Rectal smooth muscle tissue (tissue), 1 donor: ENCODE results near the gene PHF5A.
"Not testable (repeated sequence)": the region's sequence is repeated elsewhere in the genome, so short reads cannot be mapped to it uniquely, and the experiment has no call there.

Experiments used
- H3K27ac ChIP-seq: one replicate; pipeline ENCODE4 v1.7.0; 2013; ENCODE audit warnings: low read depth, low read length, inconsistent platforms
- H3K27me3 ChIP-seq: one replicate; pipeline ENCODE4 v1.7.0; 2013; ENCODE audit warnings: low read length; ENCODE audit not compliant: control insufficient read depth, insufficient read depth
- H3K36me3 ChIP-seq: one replicate; pipeline ENCODE4 v1.7.0; 2013; ENCODE audit warnings: low read length; ENCODE audit not compliant: control insufficient read depth, insufficient read depth
- H3K4me1 ChIP-seq: one replicate; pipeline ENCODE4 v1.7.0; 2013; ENCODE audit warnings: low read length; ENCODE audit not compliant: control insufficient read depth, insufficient read depth
- H3K4me3 ChIP-seq: one replicate; pipeline ENCODE4 v1.7.0; 2013; ENCODE audit warnings: low read length
- H3K9ac ChIP-seq: one replicate; pipeline ENCODE4 v1.7.0; 2013; ENCODE audit warnings: low read length

The PHF5A gene

DNA sequence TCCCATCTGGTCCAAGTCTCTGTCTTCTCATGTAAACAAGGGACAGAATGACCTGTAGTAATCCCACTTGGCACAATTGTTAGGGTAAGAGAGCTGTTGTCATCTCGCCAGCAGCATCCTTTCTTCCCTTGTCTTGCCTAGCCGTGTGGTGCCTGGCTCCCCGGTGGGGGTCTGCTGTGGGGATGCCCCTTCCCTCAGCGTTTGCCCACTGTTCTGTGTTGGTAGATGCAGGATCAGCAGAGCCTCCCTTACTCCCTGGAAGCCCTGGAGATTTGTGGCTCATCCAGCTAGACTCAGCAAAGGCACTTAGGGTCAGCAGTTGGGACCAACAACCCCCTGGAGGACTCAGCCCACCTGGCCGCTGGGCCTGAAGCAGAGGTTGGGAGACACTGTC, 13.4 kb upstream of the PHF5A start:
- Histone ChIP-seq H3K36me3 (no peaks in the 10 kb centered on the region), H3K27me3 (no peaks in the 10 kb centered on the region), H3K9ac (no peak overlapping the region), H3K27ac (peak overlapping the region; percentile 45), H3K4me3 (no peak overlapping the region), H3K4me1 (peaks cover 32% of the 10 kb centered on the region)

GRCh38 chr22:41481131-41481830, 12.8 kb upstream of the PHF5A start:
- H3K27ac ChIP-seq = peak overlapping the region; percentile 45
- H3K9ac ChIP-seq = no peak overlapping the region
- H3K4me1 ChIP-seq = peaks cover 32% of the 10 kb centered on the region
- no peaks in the 10 kb centered on the region for H3K36me3 ChIP-seq
- H3K4me3 ChIP-seq = no peak overlapping the region
- H3K27me3 ChIP-seq = no peaks in the 10 kb centered on the region

DNA sequence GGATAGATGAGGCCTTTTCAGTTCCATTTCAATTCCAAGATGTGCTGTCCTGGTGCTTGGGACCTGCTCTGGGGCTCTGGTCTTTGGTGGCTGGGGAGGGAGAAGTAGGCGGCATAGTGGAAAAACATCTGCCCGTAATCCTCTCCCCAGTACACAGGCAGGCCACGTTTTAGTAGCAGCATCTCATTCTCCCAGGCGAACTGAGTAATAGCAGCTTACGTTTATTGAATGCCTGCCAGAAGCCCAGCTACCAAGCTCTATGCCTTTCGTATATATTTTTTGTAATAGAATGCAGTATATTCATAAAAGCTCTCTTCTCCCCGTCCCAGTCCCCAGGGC, 11.9 kb upstream of the PHF5A start:
- Histone ChIP-seq H3K9ac (no peak overlapping the region), H3K4me3 (no peak overlapping the region), H3K4me1 (peaks cover 32% of the 10 kb centered on the region), H3K27me3 (no peaks in the 10 kb centered on the region), H3K27ac (peak overlapping the region; percentile 45), H3K36me3 (no peaks in the 10 kb centered on the region)

GRCh38 chr22:41479671-41480396, 11.3 kb upstream of the PHF5A start:
- no peak overlapping the region for H3K9ac ChIP-seq
- H3K27me3 ChIP-seq = no peaks in the 10 kb centered on the region
- no peaks in the 10 kb centered on the region for H3K36me3 ChIP-seq
- peak overlapping the region; percentile 45 for H3K27ac ChIP-seq
- H3K4me1 ChIP-seq = peaks cover 32% of the 10 kb centered on the region
- H3K4me3 ChIP-seq = no peak overlapping the region

- Histone ChIP-seq H3K4me3 (no peak overlapping the region), H3K4me1 (peaks cover 32% of the 10 kb centered on the region), H3K27ac (no peak overlapping the region), H3K27me3 (no peaks in the 10 kb centered on the region), H3K36me3 (no peaks in the 10 kb centered on the region), H3K9ac (no peak overlapping the region)
These were observed 10.5 kb upstream of the PHF5A start for GRCh38 chr22:41478891-41479521.

DNA sequence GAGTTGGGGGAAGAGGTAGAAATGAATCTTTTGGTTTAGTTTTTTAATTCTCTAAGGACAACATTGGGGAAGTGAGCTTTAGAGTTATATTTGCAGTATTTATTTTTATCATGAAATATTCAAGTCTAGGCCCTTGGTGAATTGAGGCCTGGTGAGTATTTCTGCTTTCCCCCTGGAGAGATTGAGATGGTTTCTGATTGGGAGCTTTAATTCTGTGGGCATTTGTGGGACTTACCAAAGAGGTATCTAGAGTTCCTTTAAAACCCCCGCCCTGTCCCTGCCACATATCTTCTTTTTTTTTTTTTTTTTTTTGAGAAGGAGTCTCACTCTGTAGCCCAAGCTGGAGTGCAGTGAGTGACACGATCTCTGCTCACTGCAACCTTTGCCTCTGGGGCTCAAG, 10.0 kb upstream of the PHF5A start:
- Histone ChIP-seq H3K27me3 (no peaks in the 10 kb centered on the region), H3K36me3 (no peaks in the 10 kb centered on the region), H3K9ac (no peak overlapping the region), H3K4me1 (peaks cover 32% of the 10 kb centered on the region), H3K27ac (no peak overlapping the region), H3K4me3 (no peak overlapping the region)

DNA sequence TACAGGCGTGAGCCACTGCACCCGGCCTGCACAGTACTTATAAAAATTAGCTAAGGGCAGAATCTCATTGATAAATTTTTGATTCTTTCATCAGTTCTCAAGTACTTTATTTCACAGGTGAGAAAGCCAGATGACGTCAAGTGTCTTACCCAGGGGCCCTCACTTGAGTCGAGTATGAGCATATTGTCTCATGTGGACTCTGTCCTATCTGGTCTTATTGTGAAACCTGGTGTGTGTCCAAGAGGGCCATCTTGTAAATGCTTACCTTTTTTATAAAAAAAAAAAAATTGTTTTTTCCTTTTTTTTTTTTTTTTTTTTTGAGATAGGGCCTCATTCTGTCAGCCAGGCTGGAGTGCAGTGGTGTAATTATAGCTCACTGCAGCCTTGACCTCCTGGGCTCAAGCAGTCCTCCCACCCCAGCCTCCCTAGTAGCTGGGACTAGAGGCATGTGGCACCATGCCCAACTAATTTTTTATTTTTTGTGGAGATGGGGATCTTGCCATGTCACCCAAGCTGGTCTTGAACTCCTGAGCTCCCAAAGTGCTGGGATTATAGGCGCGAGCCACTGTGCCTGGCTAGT, 6.5 kb upstream of the PHF5A start:
- H3K4me1 ChIP-seq = peaks cover 13% of the 10 kb centered on the region
- H3K27ac ChIP-seq = no peak overlapping the region

GRCh38 chr22:41471568-41471967, 3.1 kb upstream of the PHF5A start:
- Histone ChIP-seq H3K9ac (no peak overlapping the region), H3K4me1 (peaks cover 11% of the 10 kb centered on the region), H3K27me3 (no peaks in the 10 kb centered on the region), H3K36me3 (peaks cover 11% of the 10 kb centered on the region), H3K27ac (no peak overlapping the region), H3K4me3 (no peak overlapping the region)

More for the DNA sequence above, 6.5 kb upstream of the PHF5A start:
- no peak overlapping the region for H3K9ac ChIP-seq
- H3K36me3 ChIP-seq = peaks cover 4% of the 10 kb centered on the region
- H3K4me3 ChIP-seq = no peak overlapping the region
- no peaks in the 10 kb centered on the region for H3K27me3 ChIP-seq

GRCh38 chr22:41470886-41471285, 2.4 kb upstream of the PHF5A start:
- H3K27ac ChIP-seq = no peak overlapping the region

DNA sequence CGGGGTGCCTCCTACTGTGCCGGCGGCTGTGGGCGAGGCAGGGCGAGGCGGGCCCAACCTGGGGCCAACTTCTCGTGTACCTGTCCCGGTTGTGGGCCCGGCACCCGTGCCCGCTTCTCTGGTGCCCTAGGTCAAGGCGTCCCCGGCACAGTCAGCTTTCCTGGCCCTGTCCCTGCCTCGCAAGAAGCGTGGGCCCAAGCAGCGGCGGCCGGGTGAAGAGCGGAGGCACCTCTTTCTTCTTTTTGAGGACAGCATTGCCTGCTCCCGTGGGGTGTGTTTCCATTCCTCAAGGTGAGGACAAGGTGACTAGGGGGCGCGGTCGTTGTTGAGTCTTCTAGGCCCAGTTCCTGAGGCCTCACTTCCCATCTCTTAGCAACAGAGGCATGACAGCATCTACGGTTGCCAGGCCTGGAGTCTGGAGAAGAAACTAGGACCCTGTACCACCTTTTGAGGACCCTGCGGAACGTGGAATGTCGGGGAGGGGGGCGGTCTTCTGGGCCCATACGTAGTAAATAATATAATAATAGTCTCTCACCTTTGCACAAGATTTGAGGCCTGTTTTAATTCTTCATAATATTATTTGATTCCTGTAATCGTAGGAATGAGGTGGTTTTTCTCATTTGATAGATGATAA, 843 bp upstream of the PHF5A start:
- Histone ChIP-seq H3K4me3 (peak overlapping the region; percentile 93), H3K4me1 (peaks cover 11% of the 10 kb centered on the region), H3K9ac (peak overlapping the region; percentile 88), H3K36me3 (peaks cover 21% of the 10 kb centered on the region), H3K27me3 (no peaks in the 10 kb centered on the region), H3K27ac (peak overlapping the region; percentile 98)

More at GRCh38 chr22:41470886-41471285, 2.4 kb upstream of the PHF5A start:
- Histone ChIP-seq H3K36me3 (peaks cover 11% of the 10 kb centered on the region), H3K4me3 (no peak overlapping the region), H3K9ac (no peak overlapping the region), H3K27me3 (no peaks in the 10 kb centered on the region), H3K4me1 (peaks cover 11% of the 10 kb centered on the region)

- Histone ChIP-seq H3K36me3 (peaks cover 35% of the 10 kb centered on the region), H3K27ac (no peak overlapping the region), H3K4me1 (no peaks in the 10 kb centered on the region)
These were observed 6.6 kb downstream of the PHF5A start for GRCh38 chr22:41461901-41462300.

DNA sequence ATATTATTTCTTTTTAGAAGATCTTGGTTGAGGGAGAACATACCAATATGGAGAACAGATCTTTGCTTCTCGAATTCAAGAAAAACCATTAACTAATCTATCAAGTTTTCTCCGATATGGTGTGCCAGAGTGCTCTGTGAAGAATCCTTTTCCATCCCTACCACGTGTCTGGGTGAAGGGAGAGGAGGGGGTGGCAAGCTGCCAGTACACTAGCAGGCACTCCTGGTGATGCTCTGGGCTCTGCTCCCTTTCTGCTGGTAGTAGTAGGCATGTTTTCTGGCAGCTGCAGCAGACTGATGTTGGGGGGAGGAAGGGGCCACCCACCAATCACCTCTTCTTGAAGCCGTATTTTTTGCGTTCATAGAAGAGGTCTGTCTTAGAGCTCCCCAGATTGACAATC, 8.4 kb downstream of the PHF5A start:
- Histone ChIP-seq H3K36me3 (peaks cover 31% of the 10 kb centered on the region), H3K27ac (peak overlapping the region; percentile 43)

More at GRCh38 chr22:41461901-41462300, 6.6 kb downstream of the PHF5A start:
- Histone ChIP-seq H3K9ac (no peak overlapping the region), H3K27me3 (no peaks in the 10 kb centered on the region), H3K4me3 (no peak overlapping the region)

More for the DNA sequence above, 8.4 kb downstream of the PHF5A start:
- H3K9ac ChIP-seq, H3K4me3 ChIP-seq, H3K27me3 ChIP-seq, H3K4me1 ChIP-seq: not testable (repeated sequence)
